Neuronal stem cell (in vitro differentiated cells): ENCODE measurements around the gene TMEM132A.

Source experiments
- DNase-seq: peaks from one replicate; pipeline ENCODE4 v3.0.0-alpha.2; 2013; ENCODE audit warnings: low spot score
- H2AFZ ChIP-seq: one replicate; pipeline ENCODE4 v1.6.1; 2013; ENCODE audit warnings: mild to moderate bottlenecking, low read length, inconsistent platforms
- H2AK5ac ChIP-seq: 2 replicates; pipeline ENCODE4 v1.6.1; 2013; ENCODE audit warnings: low read depth, mild to moderate bottlenecking, inconsistent platforms, low read length, moderate library complexity, mixed read lengths
- H2BK120ac ChIP-seq: 2 replicates; pipeline ENCODE4 v1.6.1; 2013; ENCODE audit warnings: low read depth, mild to moderate bottlenecking, inconsistent platforms, low read length, moderate library complexity, mixed read lengths
- H2BK12ac ChIP-seq: one replicate; pipeline ENCODE4 v1.6.1; 2013; ENCODE audit warnings: low read length, inconsistent platforms
- H2BK15ac ChIP-seq: 2 replicates; pipeline ENCODE4 v1.6.1; 2013; ENCODE audit warnings: mild to moderate bottlenecking, low read length, inconsistent platforms, mixed read lengths
- H2BK5ac ChIP-seq: one replicate; pipeline ENCODE4 v1.6.1; 2013; ENCODE audit warnings: inconsistent platforms, mild to moderate bottlenecking, low read length, moderate library complexity
- H3K14ac ChIP-seq: one replicate; pipeline ENCODE4 v1.6.1; 2013; ENCODE audit warnings: low read length, inconsistent platforms
- H3K18ac ChIP-seq: 2 replicates; pipeline ENCODE4 v1.6.1; 2013; ENCODE audit warnings: low read length, inconsistent platforms
- H3K23ac ChIP-seq: 2 replicates; pipeline ENCODE4 v1.6.1; 2013; ENCODE audit warnings: low read depth, mild to moderate bottlenecking, mixed read lengths, low read length, inconsistent platforms; ENCODE audit not compliant: poor library complexity
- H3K27ac ChIP-seq: replicated peaks from 3 replicates; pipeline ENCODE4 v1.5.1; 2013; ENCODE audit warnings: low read length, inconsistent platforms
- H3K27me3 ChIP-seq, 3 experiments: 2 replicates each; pipeline ENCODE4 v1.6.1; 2013; ENCODE audit warnings: low read length in 3 of 3, mild to moderate bottlenecking in 2 of 3, inconsistent platforms in 1 of 3, low read depth in 1 of 3, mixed read lengths in 1 of 3, moderate library complexity in 1 of 3; ENCODE audit not compliant: control insufficient read depth in 3 of 3, insufficient read depth in 3 of 3
- H3K36me3 ChIP-seq, 2 donors: replicated peaks in 1 of 2; 2 replicates each; pipeline ENCODE4 v1.6.1; 2013; ENCODE audit warnings: low read length in 2 of 2; ENCODE audit not compliant: control insufficient read depth in 2 of 2, insufficient read depth in 2 of 2
- H3K4ac ChIP-seq: 2 replicates; pipeline ENCODE4 v1.6.1; 2013; ENCODE audit warnings: inconsistent platforms, mild to moderate bottlenecking, low read length, moderate library complexity
- H3K4me1 ChIP-seq, 2 donors: 1 replicate in 1 of 2; 2 replicates in 1 of 2; pipeline ENCODE4 v1.6.1; 2013; ENCODE audit warnings: low read length in 2 of 2, low read depth in 1 of 2; ENCODE audit not compliant: control insufficient read depth in 2 of 2, insufficient read depth in 1 of 2
- H3K4me2 ChIP-seq: one replicate; pipeline ENCODE4 v1.6.1; 2013; ENCODE audit warnings: mild to moderate bottlenecking, low read length, inconsistent platforms; ENCODE audit not compliant: insufficient read depth, poor library complexity, severe bottlenecking
- H3K4me3 ChIP-seq, 2 donors: 2 replicates each; pipeline ENCODE4 v1.5.1; 2013; ENCODE audit warnings: low read length in 2 of 2, mild to moderate bottlenecking in 2 of 2, inconsistent platforms in 1 of 2, moderate library complexity in 1 of 2
- H3K79me1 ChIP-seq: one replicate; pipeline ENCODE4 v1.6.1; 2013; ENCODE audit warnings: low read depth, mild to moderate bottlenecking, inconsistent platforms, low read length, moderate library complexity
- H3K9ac ChIP-seq: one replicate; pipeline ENCODE4 v1.6.1; 2013; ENCODE audit warnings: mild to moderate bottlenecking, low read depth, low read length, inconsistent platforms; ENCODE audit not compliant: poor library complexity
- H3K9me3 ChIP-seq, 2 donors: replicated peaks in 1 of 2; 2 replicates each; pipeline versions ENCODE3 to v1.6.1; 2013; ENCODE audit warnings: low read length in 2 of 2, mild to moderate bottlenecking in 2 of 2, inconsistent platforms in 1 of 2, low read depth in 1 of 2, mixed read lengths in 1 of 2, moderate library complexity in 1 of 2; ENCODE audit not compliant: control insufficient read depth in 2 of 2, insufficient read depth in 1 of 2
- H4K8ac ChIP-seq: one replicate; pipeline ENCODE4 v1.6.1; 2013; ENCODE audit warnings: low read depth, mild to moderate bottlenecking, inconsistent platforms, low read length, moderate library complexity
- H4K91ac ChIP-seq: one replicate; pipeline ENCODE4 v1.6.1; 2013; ENCODE audit warnings: low read length, low read depth, mild to moderate bottlenecking, inconsistent platforms; ENCODE audit not compliant: poor library complexity
- WGBS, 2 donors: extraction: QIAGEN DNeasy Blood & Tissue Kit; methylation state at CpG; one replicate each; pipeline ENCODE4 v1.1.7; 2013; ENCODE audit warnings: missing lambda C conversion rate in 2 of 2, mixed read lengths in 1 of 2; ENCODE audit not compliant: insufficient read length in 2 of 2, insufficient replicate concordance in 1 of 2; ENCODE audit errors: extremely low coverage in 2 of 2; 5-methylcytosine and 5-hydroxymethylcytosine counted together

TMEM132A gene

GRCh38 chr11:60878245-60879101 is 45.8 kb upstream of the TMEM132A start:
- H2BK120ac ChIP-seq: no peak overlapping the region

GRCh38 chr11:60879104-60879503 is 45.2 kb upstream of the TMEM132A start:
- WGBS, 2 donors: no CpG with 5 or more reads among the region's 1 CpG
- no peaks in the 10 kb centered on the region for H3K79me1 ChIP-seq

More at GRCh38 chr11:60878245-60879101, 45.8 kb upstream of the TMEM132A start:
- H3K23ac ChIP-seq: no peak overlapping the region
- H3K9ac ChIP-seq: no peak overlapping the region
- no peak overlapping the region for H2AFZ ChIP-seq
- WGBS, 2 donors: no CpG with 5 or more reads among the region's 5 CpGs
- H3K4me1 ChIP-seq: peaks cover 0 to 6% of the 10 kb centered on the region in 2 donors
- H4K91ac ChIP-seq: no peak overlapping the region
- no peak overlapping the region for H2BK12ac ChIP-seq
- no peak overlapping the region for H3K4me3 ChIP-seq
- H2BK15ac ChIP-seq: no peak overlapping the region
- H3K9me3 ChIP-seq: no peaks in the 10 kb centered on the region
- H3K18ac ChIP-seq: no peak overlapping the region
- H3K27me3 ChIP-seq: no peaks in the 10 kb centered on the region
- no peak overlapping the region for H3K27ac ChIP-seq
- no peaks in the 10 kb centered on the region for H3K79me1 ChIP-seq
- no peak overlapping the region for H3K4ac ChIP-seq
- H3K4me2 ChIP-seq: no peak overlapping the region
- no peak overlapping the region for H3K14ac ChIP-seq
- H3K36me3 ChIP-seq: peaks cover 8 to 22% of the 10 kb centered on the region in 2 donors
- H2BK5ac ChIP-seq: no peak overlapping the region
- no peak overlapping the region for H2AK5ac ChIP-seq
- no peak for DNase-seq
- no peak overlapping the region for H4K8ac ChIP-seq

GRCh38 chr11:60879971-60880588 is 44.2 kb upstream of the TMEM132A start:
- Histone ChIP-seq H3K4me2 (no peak overlapping the region), H3K14ac (no peak overlapping the region), H2BK120ac (no peak overlapping the region), H2BK15ac (no peak overlapping the region), H2AFZ (no peak overlapping the region), H2BK12ac (no peak overlapping the region), H2AK5ac (no peak overlapping the region), H3K4ac (no peak overlapping the region), H2BK5ac (no peak overlapping the region), H3K9me3 (no peaks in the 10 kb centered on the region), H3K79me1 (no peaks in the 10 kb centered on the region), H3K4me3 (no peak overlapping the region), H3K4me1 (peaks cover 0 to 6% of the 10 kb centered on the region in 2 donors), H3K36me3 (peaks cover 8 to 16% of the 10 kb centered on the region in 2 donors), H3K27me3 (no peaks in the 10 kb centered on the region), H3K9ac (no peak overlapping the region), H4K8ac (no peak overlapping the region), H3K27ac (no peak overlapping the region), H3K18ac (no peak overlapping the region), H4K91ac (no peak overlapping the region), H3K23ac (no peak overlapping the region)
- no peak for DNase-seq
- no CpG with 5 or more reads among the region's 5 CpGs for WGBS, 2 donors

More at GRCh38 chr11:60879104-60879503, 45.2 kb upstream of the TMEM132A start:
- Histone ChIP-seq H2BK5ac (no peak overlapping the region), H2BK120ac (no peak overlapping the region), H2BK15ac (no peak overlapping the region), H3K9me3 (no peaks in the 10 kb centered on the region), H3K14ac (no peak overlapping the region), H4K8ac (no peak overlapping the region), H3K4me3 (no peak overlapping the region), H2AFZ (no peak overlapping the region), H3K27ac (no peak overlapping the region), H4K91ac (no peak overlapping the region), H3K23ac (no peak overlapping the region), H3K18ac (no peak overlapping the region), H3K36me3 (peaks cover 8 to 22% of the 10 kb centered on the region in 2 donors), H3K4me1 (peaks cover 0 to 6% of the 10 kb centered on the region in 2 donors), H2AK5ac (no peak overlapping the region), H3K9ac (no peak overlapping the region), H3K4ac (no peak overlapping the region), H3K4me2 (no peak overlapping the region), H3K27me3 (no peaks in the 10 kb centered on the region), H2BK12ac (no peak overlapping the region)
- DNase-seq: no peak

- Histone ChIP-seq H3K4me2 (no peak overlapping the region), H3K9ac (no peak overlapping the region), H4K91ac (no peak overlapping the region), H2BK5ac (no peak overlapping the region), H2BK15ac (no peak overlapping the region), H2AFZ (no peak overlapping the region), H2AK5ac (no peak overlapping the region), H3K4me3 (no peak overlapping the region), H3K9me3 (no peaks in the 10 kb centered on the region), H3K27me3 (no peaks in the 10 kb centered on the region), H3K79me1 (no peaks in the 10 kb centered on the region), H2BK12ac (no peak overlapping the region), H3K14ac (no peak overlapping the region), H3K4ac (no peak overlapping the region), H3K27ac (no peak overlapping the region), H3K36me3 (peaks cover 5 to 16% of the 10 kb centered on the region in 2 donors), H3K23ac (no peak overlapping the region), H2BK120ac (no peak overlapping the region), H3K4me1 (peaks cover 0 to 6% of the 10 kb centered on the region in 2 donors), H3K18ac (no peak overlapping the region), H4K8ac (no peak overlapping the region)
- no peak for DNase-seq
- WGBS, 2 donors: no CpG with 5 or more reads among the region's 8 CpGs
Measured at GRCh38 chr11:60880643-60881282, 43.5 kb upstream of the TMEM132A start.
